ENCODE data around the gene MALL.
"Not testable (repeated sequence)": the region's sequence is repeated elsewhere in the genome, so short reads cannot be mapped to it uniquely, and the experiment has no call there.

The MALL gene

DNA sequence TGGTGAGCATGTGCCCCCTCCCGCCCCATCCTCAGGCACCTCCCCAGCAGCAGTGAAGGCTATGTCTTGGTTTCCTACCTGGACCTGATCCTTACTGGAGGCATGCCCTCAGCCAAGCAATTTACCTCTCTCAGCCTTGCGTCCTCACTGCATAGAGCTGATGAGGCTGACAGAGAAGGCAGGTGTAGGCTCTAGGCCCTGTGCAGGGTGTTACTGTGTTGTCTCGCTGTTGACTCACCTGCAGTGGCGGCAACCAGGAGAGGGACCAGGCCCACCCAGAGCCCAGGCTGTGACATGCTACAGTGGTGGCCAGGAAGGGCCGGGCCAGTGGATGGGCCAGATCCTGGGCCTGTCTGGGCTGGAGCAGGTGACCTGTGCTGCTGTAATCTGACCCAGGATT is 65.9 kb downstream of the MALL start:
- DNase-seq: not testable (repeated sequence)

DNA sequence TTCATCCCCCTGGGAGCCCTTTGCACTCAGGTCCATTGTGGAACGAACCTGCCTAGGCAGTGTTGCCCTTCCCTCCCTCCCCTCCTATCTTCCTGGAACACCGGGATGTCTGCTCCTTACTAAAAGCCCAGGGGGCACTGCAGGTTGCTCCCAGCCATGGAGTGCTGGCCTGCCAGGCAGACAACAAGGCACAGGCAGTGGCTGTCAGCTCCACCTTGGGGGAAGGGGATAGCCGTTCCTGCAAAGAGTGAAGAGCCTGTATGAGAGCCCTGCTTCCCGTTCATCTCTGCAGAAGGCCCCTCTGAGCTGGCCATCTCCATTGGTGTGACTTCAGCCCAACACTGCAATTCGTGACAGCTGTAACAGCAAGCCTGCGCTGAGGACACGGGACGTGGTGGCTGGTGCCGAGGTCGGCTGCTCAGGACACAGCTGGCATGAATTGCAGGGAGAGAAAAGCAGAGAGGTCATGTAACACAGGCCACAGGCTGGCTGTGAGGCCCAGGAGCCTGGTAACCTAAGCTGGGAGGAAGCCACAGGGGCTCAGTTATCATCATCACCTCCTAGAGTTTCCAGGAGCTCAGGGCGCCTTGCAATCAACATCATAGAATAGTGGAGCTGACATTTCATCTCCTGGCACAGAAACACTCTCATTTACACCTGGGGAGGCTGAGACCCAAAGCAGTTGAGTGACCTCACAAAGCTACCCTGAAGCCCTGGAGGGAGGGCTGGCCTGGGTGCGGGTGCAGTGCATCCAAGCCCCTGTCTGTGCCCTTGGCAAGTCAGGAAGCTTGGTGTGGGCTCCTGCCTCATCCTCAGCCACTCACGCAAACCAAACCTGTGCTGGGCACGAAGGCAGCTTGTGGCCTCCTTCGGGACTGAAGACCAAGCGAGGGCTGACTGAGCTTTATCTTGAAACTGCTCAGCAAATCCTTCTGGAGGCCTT is 67.1 kb downstream of the MALL start:
- not testable (repeated sequence) for DNase-seq

DNA sequence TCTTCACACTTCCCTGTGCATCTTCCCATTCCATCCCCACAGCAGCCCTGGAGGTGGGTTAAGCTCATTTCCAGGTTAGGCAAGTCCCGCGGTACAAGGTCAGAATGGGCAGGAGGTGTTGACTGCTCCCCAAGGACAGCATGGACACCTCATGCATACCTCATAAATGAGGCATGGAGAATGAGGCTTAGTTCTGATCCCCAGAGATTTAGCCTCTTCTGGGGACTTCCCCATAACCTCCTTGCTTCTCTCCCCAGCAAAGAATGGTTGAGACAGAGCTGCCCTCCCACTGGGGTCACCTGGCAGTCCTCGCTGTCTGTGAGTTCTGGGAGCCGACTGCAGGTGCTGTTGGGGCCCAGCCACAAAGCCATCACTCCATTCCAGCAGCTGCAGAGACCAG is 68.4 kb downstream of the MALL start:
- DNase-seq: not testable (repeated sequence)

DNA sequence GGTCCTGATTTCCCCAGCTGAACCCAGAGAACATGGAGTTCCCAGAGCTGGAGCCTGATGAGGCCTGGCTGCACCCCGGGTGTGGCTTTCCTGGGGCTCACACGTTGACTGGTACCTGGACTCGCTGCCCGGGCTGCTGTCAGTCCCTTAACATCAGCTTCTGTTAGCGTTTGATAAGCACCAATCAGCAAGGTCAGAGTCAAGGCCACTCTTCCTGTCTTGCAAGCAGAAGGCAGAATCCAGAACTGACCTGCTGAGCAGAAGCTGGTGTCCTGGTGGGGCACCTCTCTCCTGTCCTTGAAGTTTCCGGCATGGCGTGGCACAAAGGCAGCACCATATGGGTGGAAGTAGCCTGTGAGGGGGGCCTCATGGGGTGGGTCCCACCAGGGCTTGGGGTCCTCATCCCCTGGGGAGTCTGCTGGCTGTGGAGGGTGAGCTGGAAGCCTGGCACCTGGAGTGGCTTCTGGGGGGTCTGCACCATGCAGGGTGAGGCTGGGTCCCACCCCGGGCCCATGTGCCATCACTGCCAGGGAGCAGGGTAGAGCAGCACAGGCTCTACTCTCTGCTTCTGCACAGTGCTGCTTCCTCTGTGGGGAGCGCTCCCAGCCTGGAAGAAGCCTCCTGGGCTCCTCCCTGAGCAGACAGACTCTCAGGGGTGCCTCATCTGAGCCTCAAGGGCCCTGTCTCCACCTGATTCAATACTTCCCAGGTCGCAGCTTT is 73.5 kb downstream of the MALL start:
- not testable (repeated sequence) for DNase-seq

DNA sequence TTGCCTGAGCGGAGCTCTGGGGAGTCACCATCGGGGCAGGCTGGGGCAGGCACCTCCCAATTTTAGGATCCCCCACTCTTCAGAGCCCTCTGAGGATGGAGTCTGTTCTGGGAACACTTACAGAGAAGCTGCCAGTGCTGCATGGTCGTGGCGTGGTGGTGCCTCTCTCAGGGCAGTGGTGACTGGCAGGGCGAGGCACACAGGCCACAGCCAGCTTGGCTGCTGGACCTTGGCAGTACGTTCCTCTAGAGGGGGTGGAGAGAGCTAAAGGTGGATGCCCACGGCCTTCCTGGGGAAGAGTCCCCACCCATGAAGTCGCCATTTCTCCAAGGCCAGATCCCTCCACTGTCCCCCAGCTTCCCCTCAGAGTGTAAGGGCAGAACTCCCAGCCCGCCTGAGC is 78.3 kb downstream of the MALL start:
- DNase-seq: not testable (repeated sequence)

DNA sequence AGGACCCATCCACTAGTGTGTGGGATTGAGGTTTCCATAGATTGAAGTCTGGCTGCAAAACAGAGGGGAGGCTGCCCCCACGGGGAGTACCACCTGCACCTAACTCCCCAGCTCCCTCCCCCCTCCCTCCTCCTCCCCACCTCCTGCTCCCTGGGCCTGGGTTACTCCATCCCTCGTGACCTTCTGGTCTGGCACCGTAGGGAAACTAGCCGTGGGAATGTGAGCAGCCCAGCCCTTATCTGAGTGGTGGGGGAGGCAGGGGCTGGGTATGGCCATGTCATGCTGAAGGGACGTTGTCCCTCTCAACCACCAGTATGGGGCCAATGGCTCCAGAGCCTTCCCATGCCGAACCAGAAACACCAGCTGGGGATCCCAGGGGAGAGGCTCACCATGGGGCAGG is 80.2 kb downstream of the MALL start:
- DNase-seq: not testable (repeated sequence)

DNA sequence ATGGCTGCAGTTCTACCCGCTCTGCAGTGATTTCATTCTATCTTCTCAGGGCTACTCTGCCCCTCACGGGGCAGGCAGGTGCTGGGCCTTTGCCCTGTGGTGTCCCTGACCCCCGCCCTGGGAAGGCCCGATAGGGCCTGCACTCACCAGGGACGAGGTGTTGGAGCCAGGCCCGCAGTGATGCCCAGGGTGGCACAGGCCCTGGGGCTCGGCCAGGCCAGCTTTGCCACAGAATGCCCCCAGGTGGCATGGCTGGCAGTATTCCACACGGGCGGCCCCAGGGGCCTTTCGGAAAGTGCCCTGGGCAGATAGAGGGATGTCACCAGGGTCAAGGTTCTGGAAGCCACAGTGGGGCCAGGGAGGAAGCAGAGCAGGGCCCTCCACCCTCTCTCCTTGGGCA is 80.7 kb downstream of the MALL start:
- DNase-seq: not testable (repeated sequence)
